Smooth muscle cell (in vitro differentiated cells): ENCODE measurements around the gene SOX5. TPM values are rescaled to one million over a fixed set of nuclear protein-coding genes. Genes with fewer than 3 reads are reported as not detected.

Source experiments
- DNase-seq: peaks from one replicate; lab custom pipeline; 2025; ENCODE audit not compliant: unreplicated experiment; lab: John Stamatoyannopoulos, UW
- H2AFZ ChIP-seq: fragments of 200-600 bp; sonication (generic); 2 replicates; pipeline ENCODE4 v1.6.0; 2016; ENCODE audit warnings: antibody characterized with exemption, low read depth, mild to moderate bottlenecking
- H3F3A ChIP-seq: fragments of 200-600 bp; sonication (generic); 2 replicates; pipeline ENCODE4 v1.6.0; 2017; ENCODE audit warnings: antibody characterized with exemption, low read depth
- H3K27ac ChIP-seq: fragments of 200-600 bp; sonication (generic); 2 replicates; pipeline ENCODE4 v1.5.1; 2016; ENCODE audit warnings: low read depth, mild to moderate bottlenecking
- H3K27me3 ChIP-seq: fragments of 200-600 bp; sonication (generic); 2 replicates; pipeline ENCODE4 v1.6.1; 2016; ENCODE audit warnings: low read depth, mild to moderate bottlenecking
- H3K36me3 ChIP-seq: fragments of 200-600 bp; sonication (generic); 2 replicates; pipeline ENCODE4 v1.5.1; 2016; ENCODE audit warnings: low read depth
- H3K4me1 ChIP-seq: fragments of 200-600 bp; sonication (generic); 2 replicates; pipeline ENCODE4 v1.5.1; 2016; ENCODE audit warnings: low read depth
- H3K4me2 ChIP-seq: fragments of 200-600 bp; sonication (generic); 2 replicates; pipeline ENCODE4 v1.6.0; 2016; ENCODE audit warnings: mild to moderate bottlenecking
- H3K4me3 ChIP-seq: fragments of 200-600 bp; sonication (generic); 2 replicates; pipeline ENCODE4 v1.5.1; 2016; ENCODE audit warnings: mild to moderate bottlenecking
- H3K79me2 ChIP-seq: fragments of 200-600 bp; sonication (generic); 2 replicates; pipeline ENCODE4 v1.6.0; 2016; ENCODE audit warnings: low read depth, mild to moderate bottlenecking
- H3K9ac ChIP-seq: fragments of 200-600 bp; sonication (generic); 2 replicates; pipeline ENCODE4 v1.6.0; 2016; ENCODE audit warnings: low read depth
- H3K9me3 ChIP-seq: fragments of 200-600 bp; sonication (generic); replicated peaks from 2 replicates; pipeline ENCODE4 v1.5.1; 2016; ENCODE audit warnings: low read depth
- H4K20me1 ChIP-seq: fragments of 200-600 bp; sonication (generic); 2 replicates; pipeline ENCODE4 v1.6.0; 2016; ENCODE audit warnings: low read depth
- WGBS: methylation state at CpG from one replicate; pipeline ENCODE4 v1.1.7; 2016; ENCODE audit warnings: low lambda C conversion rate; 5-methylcytosine and 5-hydroxymethylcytosine counted together
- polyA plus RNA-seq: library from polyadenylated mRNA; unstranded; fragments of >200 nt; fragmentation: Nextera tagmentation; extraction: Ambion mirVana; gene quantifications from 2 replicates; pipeline ENCODE4 v1.2.1, GENCODE V29; 2016
- total RNA-seq: library from RNA; depleted of rRNA; stranded (reverse); fragments of >200 nt; gene quantifications from 2 replicates; pipeline ENCODE4 v1.2.3, GENCODE V29; 2014
- TF ChIP-seq, protein P1 (sequence below): fragments of 200-600 bp; sonication (generic); IDR thresholded peaks from 2 replicates; pipeline ENCODE4 v1.5.1; 2017; ENCODE audit warnings: borderline replicate concordance, mild to moderate bottlenecking, antibody characterized with exemption; ENCODE audit not compliant: insufficient read depth, poor library complexity, severe bottlenecking

The SOX5 gene
- total and polyA plus RNA-seq, 2 experiments from 2014 or later, result 22.3 to 47.8 TPM

DNA sequence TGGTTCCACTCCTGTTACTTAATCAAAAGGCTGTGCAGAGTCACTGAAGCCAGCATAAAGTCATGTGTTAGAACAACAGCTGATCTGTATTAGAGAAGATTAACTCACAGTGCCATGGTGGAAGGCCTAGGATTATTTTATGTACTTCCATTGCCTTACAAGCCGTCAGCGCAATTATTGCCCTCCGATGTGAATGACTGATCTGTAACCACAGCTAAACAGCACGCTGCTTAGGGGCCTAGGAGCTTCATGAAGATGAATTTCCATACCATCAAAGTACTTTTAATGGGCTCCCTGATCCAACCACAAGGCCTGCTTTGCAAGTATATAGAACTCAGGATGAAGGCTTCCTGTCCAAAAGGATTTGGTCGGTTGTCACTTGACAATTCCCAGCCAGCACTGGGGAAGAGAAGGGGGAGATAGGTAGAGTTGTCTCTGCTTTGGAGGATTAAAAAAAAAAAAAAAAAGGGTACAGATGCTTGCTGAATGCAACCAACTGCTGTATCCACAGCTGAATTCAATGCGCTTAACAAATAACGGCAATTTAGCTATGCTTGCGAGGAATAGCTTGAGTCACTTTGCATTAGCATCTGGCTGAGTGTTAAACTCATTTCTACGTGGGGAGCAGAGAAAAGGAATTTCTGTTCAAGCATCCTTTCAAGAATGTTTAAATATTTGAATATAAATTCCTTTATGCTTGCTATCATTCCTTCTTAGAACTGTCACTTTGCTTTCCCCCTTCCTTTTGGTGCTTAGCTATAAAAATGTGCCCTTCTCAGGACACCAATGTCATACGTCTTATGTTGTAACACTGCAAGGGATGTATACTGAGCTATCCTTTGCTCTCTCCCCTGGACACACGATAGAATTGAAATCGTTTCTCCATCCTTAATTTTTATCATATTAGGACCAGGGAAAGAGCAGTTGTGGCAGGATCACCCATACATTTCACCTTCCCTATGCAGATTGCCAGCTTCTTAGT is 387.8 kb downstream of the SOX5 start:
- peaks cover 12% of the 10 kb centered on the region for H3F3A ChIP-seq
- H3K4me2 ChIP-seq, result peak overlapping the region; percentile 40
- peak overlapping the region; percentile 20 for H3K27ac ChIP-seq
- no peak overlapping the region for H3K4me3 ChIP-seq
- peaks cover 8% of the 10 kb centered on the region for H3K4me1 ChIP-seq
- H3K9ac ChIP-seq, result no peak overlapping the region
- H4K20me1 ChIP-seq, result peaks cover 1% of the 10 kb centered on the region
- H3K27me3 ChIP-seq, result no peaks in the 10 kb centered on the region
- H3K36me3 ChIP-seq, result peaks cover 4% of the 10 kb centered on the region
- TF ChIP-seq, protein P1, sequence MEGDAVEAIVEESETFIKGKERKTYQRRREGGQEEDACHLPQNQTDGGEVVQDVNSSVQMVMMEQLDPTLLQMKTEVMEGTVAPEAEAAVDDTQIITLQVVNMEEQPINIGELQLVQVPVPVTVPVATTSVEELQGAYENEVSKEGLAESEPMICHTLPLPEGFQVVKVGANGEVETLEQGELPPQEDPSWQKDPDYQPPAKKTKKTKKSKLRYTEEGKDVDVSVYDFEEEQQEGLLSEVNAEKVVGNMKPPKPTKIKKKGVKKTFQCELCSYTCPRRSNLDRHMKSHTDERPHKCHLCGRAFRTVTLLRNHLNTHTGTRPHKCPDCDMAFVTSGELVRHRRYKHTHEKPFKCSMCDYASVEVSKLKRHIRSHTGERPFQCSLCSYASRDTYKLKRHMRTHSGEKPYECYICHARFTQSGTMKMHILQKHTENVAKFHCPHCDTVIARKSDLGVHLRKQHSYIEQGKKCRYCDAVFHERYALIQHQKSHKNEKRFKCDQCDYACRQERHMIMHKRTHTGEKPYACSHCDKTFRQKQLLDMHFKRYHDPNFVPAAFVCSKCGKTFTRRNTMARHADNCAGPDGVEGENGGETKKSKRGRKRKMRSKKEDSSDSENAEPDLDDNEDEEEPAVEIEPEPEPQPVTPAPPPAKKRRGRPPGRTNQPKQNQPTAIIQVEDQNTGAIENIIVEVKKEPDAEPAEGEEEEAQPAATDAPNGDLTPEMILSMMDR, result no peak
- no peak overlapping the region for H2AFZ ChIP-seq
- DNase-seq, result no peak
- H3K79me2 ChIP-seq, result no peaks in the 10 kb centered on the region
- no peaks in the 10 kb centered on the region for H3K9me3 ChIP-seq
- WGBS, result 33% methylated on average over 12 of the region's 12 CpGs

GRCh38 chr12:23560611-23561010 is 388.9 kb downstream of the SOX5 start:
- Histone ChIP-seq H3K9ac (no peak overlapping the region), H3K27ac (peak overlapping the region; percentile 20), H3K4me3 (no peak overlapping the region), H3K36me3 (peaks cover 8% of the 10 kb centered on the region), H3K4me1 (peaks cover 15% of the 10 kb centered on the region), H3K4me2 (no peak overlapping the region), H3K79me2 (no peaks in the 10 kb centered on the region), H4K20me1 (peaks cover 5% of the 10 kb centered on the region), H3F3A (peaks cover 12% of the 10 kb centered on the region), H2AFZ (no peak overlapping the region), H3K27me3 (no peaks in the 10 kb centered on the region), H3K9me3 (no peaks in the 10 kb centered on the region)
- no peak for DNase-seq
- 98% methylated on average over 2 of the region's 2 CpGs for WGBS
- TF ChIP-seq, protein P1, result no peak

DNA sequence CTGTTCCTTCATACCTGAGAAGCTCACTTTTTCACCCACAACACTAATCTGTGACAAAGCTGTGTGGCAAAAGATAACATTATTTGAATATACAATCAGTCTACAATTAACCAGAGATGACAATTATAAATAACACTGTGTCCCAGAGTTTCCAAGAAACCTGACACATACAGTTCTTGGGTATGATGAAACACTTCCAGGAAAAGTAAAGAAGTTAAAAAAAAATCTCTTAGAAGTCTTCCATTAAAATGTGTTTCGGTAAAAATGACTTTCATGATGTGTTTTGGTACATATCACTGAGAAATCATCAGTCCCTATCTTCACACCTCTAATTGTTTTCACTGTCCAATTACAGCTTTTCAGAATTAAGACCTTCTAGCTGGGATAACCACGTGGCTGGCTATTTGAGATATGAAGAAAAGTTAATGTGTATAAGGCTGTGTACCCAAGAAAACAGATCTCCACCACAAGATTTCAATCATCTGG is 390.2 kb downstream of the SOX5 start:
- H3K4me2 ChIP-seq, result peak overlapping the region; percentile 21
- no peak overlapping the region for H3K9ac ChIP-seq
- H3K9me3 ChIP-seq, result no peaks in the 10 kb centered on the region
- no peak for DNase-seq
- no peaks in the 10 kb centered on the region for H3K79me2 ChIP-seq
- no peaks in the 10 kb centered on the region for H3K27me3 ChIP-seq
- H2AFZ ChIP-seq, result no peak overlapping the region
- peaks cover 18% of the 10 kb centered on the region for H3K4me1 ChIP-seq
- H3K27ac ChIP-seq, result no peak overlapping the region
- peaks cover 5% of the 10 kb centered on the region for H4K20me1 ChIP-seq
- no peak overlapping the region for H3K4me3 ChIP-seq
- WGBS, result 56% methylated on average over 2 of the region's 2 CpGs
- H3F3A ChIP-seq, result peaks cover 8% of the 10 kb centered on the region
- H3K36me3 ChIP-seq, result peaks cover 8% of the 10 kb centered on the region
- TF ChIP-seq, protein P1, result no peak

DNA sequence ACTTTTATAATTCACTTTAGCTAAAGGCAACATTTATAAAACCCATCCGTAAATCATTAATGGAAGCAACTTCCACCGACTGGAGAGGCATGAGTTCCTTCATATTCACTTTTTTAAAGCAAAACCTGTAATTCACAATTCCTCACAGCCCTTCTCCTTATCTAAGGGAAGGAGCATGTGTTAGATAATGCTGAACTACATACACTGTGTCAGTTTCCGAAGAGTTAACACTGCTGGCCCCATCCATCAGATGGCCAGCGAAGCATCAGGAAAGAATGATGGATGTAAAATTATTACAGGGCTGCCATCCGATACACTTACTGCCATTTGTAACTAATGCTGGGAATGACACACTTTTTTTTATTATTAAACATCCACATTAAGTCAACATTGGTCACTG is 392.8 kb downstream of the SOX5 start:
- no peaks in the 10 kb centered on the region for H3K79me2 ChIP-seq
- H4K20me1 ChIP-seq, result peaks cover 5% of the 10 kb centered on the region
- H3K27ac ChIP-seq, result no peak overlapping the region
- H3F3A ChIP-seq, result no peaks in the 10 kb centered on the region
- H3K27me3 ChIP-seq, result no peaks in the 10 kb centered on the region
- H3K4me3 ChIP-seq, result no peak overlapping the region
- TF ChIP-seq, protein P1, result no peak
- H2AFZ ChIP-seq, result no peak overlapping the region
- no peak for DNase-seq
- peak overlapping the region; percentile 9 for H3K4me2 ChIP-seq
- no peak overlapping the region for H3K9ac ChIP-seq
- H3K9me3 ChIP-seq, result no peaks in the 10 kb centered on the region
- H3K4me1 ChIP-seq, result peaks cover 13% of the 10 kb centered on the region
- peaks cover 8% of the 10 kb centered on the region for H3K36me3 ChIP-seq
- WGBS, result 88% methylated on average over 5 of the region's 5 CpGs
